T-helper 1 cell (primary cell): ENCODE results near the gene ATF7IP2.
"Not testable (repeated sequence)": the region's sequence is repeated elsewhere in the genome, so short reads cannot be mapped to it uniquely, and the experiment has no call there.

Experiments
- DNase-seq, 5 donors: peaks; one replicate each; pipeline ENCODE4 v3.0.0-alpha.2; 2012 to 2020

Gene ATF7IP2

DNA sequence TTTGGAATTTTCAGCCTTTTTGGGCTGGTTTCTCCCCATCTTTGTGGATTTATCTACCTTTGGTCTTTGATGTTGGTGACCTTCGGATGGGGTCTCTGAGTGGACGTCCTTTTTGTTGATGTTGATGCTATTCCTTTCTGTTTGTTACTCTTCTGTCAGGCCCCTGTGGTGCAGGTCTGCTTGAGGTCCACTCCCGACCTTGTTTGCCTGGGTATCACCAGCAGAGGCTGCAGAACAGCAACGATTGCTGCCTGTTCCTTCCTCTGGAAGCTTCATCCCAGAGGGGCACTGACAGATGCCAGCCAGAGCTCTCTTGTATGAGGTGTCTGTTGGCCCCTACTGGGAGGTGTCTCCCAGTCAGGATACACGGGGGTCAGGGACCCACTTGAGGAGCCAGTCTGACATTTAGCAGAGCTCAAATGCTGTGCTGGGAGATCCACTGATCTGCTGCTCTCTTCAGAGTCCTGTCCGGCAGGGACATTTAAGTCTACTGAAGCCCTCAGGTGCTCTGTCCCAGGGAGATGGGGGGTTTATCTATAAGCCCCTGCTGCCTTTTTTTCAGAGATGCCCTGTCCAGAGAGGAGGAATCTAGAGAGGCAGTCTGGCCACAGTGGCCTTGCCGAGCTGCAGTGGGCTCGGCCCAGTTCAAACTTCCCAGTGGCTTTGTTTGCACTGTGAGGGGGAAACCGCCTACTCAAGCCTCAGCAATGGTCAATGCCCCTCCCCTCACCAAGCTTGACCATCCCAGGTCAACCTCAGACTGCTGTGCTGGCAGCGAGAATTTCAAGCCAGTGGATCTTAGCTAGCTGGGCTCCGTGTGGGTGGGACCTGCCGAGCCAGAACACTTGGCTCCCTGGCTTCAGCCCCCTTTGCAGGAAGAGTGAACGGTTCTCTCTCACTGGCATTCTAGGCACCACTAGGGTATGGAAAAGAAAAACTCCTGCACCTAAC, 66.6 kb downstream of the ATF7IP2 start:
- not testable (repeated sequence) for DNase-seq

DNA sequence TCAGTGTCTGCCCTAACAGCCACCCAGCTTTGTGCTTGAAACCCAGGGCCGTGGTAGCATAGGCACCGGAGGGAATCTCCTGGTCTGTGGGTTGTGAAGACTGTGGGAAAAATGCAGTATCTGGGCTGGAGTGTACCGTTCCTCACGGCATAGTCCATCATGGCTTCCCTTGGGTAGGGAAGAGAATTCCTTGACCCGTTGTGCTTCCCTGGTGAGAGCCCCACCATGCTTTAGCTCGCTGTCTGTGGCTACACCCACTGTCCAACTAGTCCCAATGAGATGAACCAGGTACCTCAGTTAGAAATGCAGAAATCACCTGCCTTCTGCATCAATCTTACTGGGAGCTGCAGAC, 67.3 kb downstream of the ATF7IP2 start:
- no peak for DNase-seq

DNA sequence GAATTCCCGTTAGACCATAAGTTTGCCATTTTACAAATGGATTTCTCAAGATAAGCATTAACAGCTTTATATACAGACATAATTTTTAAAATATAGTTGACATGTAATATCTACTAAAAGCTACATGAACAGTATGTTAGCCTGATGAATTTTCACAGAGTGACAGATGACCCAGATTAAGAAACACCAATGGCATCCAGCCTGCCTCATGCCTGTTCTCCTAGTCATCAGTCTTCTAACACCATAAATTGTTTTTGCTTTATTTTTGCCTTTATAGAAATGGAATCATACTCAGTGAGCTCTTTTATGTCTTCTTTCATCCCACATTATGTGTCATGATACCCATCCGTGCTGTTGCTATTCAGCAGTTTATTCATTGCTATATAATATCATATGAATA, 80.0 kb downstream of the ATF7IP2 start:
- DNase-seq: no peak

DNA sequence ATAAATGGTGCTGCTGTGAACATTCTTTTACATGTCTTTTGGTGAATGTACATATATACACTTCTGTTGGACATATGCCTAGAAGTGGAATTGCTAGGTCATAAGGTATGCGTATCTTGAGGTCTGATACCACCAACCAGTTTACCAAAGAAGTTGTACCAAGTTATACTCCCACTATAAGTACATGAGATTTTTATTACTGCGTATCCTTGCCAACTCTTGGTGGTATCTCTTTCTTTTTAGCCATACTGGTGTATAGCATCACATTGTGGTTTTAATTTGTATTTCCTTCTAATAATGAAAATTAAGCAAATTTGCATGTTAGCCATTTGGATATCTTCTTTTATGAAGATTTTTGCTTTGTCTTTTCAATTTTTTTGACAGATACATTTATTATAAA, 80.5 kb downstream of the ATF7IP2 start:
- DNase-seq: no peak

DNA sequence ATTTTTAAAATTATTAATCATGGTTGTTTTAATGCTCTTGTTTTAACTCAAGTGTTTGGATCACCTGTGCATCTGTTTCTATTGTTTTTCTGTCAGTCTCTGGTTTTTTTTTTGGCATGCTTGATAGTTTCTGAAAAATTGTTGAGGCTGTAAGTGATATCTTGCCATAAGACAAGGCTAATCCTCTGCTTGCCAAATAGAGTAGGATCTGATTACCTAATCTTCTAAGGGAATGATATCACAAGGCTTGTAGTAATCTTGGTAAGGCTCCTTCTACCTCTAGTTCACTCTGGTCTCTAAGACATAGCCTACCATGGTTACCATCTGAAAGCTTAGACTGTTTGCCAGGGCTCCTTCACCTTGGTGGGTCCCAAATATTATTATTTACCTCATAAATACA, 81.0 kb downstream of the ATF7IP2 start:
- DNase-seq: no peak

DNA sequence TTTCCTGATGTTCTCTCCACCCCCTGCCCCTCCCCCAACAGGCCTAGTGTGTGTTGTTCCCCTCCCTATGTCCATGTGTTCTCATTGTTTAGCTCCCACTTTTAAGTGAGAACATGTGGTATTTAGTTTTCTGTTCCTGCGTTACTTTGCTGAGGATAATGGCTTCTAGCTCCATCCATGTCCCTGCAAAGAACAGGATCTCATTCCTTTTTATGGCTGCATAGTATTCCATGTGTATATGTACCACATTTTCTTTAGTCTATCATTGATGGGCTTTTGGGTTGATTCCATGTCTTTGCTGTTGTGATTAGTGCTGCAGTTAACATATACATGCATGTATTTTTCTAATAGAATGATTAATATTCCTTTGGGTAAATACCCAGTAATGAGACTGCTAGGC, 90.8 kb downstream of the ATF7IP2 start:
- not testable (repeated sequence) for DNase-seq

DNA sequence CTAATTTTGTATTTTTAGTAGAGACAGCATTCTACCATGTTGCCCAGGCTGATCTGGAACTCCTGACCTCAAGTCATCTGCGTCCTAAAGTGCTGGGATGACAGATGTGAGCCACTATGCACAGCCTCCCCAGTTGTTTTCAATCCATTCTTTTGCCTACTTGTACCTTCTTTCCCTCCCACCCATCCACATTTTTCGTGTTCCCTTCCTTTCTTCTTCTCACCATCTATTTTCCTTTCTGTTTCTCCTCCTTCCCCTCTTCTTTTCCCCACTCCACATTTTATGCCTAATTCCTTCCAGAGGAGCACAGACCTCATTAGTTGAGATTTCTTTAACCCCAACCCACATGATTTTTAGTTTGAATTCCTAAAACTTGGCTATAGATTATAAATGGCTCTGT, 94.3 kb downstream of the ATF7IP2 start:
- no peak for DNase-seq

DNA sequence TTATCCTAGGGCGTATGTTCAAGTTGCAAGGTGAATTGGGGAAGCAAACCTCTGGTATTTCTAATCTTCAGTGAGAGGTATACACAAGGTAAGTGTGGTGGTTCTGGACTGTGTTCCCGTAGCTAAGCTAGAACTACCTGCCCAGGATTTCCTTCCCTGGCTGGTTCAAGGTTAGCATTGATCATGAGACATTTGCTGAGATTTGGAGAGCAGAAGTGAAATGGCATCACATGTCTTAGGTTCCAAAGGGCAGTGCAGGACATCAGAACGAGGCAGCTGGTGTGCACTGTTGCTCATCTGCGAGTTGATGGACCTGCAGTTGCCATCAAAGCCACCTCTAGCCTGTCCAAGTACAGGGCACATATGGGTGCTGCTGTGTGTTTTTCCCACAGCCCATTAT, 99.3 kb downstream of the ATF7IP2 start:
- DNase-seq: no peak

DNA sequence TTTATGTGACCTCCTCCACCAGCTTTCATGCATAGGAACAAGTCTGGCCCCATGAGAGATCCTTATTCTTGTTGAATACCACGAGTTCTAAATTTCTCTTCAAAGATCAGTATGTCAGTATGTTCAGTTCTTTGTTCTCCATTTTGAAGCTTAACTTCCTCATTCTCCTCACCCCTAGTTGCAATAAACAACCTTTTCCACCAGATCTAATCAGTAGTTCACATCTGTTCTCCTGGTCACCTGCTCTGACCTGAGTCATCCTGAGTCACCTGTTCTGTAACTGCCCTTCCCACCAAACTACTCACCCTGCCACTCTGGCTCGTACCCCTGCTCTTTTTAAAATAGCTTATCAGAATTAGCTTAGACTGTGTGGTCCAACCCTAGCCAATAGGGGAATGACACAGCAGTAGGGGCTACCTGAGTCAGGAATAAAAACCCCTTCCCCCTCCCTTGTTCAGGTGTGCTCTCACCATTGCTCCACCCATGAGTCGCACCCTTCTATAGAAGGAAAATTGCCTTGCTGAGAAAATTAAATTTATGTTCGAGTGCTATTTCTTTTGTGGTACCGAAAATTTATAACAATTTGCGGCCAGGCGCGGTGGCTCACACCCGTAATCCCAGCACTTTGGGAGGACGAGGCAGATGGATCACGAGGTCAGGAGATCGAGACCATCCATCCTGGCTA, 100.0 kb downstream of the ATF7IP2 start:
- DNase-seq: no peak

DNA sequence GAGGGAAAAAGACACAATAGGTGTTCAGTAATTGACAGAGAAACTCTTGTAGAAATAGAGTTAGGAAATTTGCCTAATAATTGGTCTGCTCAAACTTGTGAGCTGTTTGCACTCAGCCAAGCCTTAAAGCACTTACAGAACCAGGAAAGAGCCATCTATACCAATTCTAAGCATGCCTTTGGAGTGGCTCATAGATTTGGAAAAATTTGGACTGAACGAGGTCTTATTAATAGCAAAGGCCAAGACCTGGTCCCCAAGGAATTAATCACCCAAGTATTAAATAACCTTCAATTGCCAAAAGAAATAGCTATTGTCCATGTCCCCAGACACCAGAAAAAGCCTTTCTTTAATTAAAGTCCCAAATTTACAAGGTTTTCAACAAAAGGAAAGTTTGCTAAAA, 104.3 kb downstream of the ATF7IP2 start:
- no peak for DNase-seq

DNA sequence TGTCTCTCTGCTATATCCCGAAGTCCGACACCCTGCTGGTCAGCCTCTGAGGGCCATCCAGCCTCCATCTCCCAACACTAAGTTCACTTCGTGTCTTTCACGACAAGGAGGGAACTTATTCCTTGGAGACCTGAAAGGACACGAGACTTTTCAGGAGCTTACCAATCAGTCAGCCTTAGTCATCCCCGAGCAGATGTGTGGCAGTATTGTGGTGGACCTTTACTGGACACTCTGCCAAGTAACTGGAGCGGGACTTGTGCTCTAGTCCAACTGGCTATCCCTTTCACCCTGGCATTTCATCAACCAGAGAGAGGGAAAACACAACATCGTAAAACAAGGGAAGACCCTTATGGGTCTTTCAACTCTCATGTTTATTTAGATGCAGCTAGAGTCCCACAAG, 107.4 kb downstream of the ATF7IP2 start:
- no peak for DNase-seq

DNA sequence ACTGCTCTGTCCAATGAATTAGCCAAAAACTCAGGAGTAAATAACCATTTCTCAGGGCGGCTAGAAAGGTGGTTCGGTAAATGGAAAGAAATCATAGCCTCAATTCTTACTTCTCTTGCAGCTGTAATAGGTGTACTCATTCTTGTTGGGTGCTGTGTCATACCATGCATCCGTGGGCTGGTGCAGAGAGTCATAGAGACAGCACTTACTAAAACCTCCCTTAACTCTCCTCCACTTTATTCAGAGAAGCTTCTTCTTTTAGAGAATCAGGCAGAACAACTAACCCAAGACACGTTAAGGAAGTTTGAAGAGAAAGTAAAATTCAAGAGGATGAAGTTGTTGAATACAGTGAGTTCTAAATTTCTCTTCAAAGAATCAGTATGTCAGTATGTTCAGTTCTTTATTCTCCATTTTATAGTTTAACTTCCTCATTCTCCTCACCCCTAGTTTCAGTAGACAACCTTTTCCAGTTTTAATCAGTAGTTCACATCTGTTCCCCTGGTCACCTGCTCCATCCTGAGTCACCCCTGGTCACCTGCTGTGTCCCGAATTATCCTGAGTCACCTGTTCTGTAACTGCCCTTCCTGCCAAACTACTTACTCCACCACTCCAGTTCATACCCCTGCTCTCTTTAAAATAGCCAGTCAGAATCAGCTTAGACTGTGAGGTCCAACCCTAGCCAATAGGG, 108.6 kb downstream of the ATF7IP2 start:
- DNase-seq: no peak

DNA sequence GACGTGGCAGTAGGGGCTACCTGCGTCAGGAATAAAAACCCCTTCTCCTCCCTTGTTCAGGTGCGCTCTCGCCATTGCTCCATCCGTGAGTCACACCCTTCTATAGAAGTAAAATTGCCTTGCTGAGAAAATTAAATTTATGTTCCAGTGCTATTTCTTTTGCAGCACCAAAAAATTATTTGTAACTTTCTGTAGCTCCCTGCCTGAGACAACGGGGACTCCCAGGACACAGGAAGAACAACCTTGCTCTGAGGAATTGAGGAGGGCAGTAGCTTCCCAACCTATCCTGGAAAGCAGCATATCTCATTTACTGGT, 109.1 kb downstream of the ATF7IP2 start:
- DNase-seq: no peak

DNA sequence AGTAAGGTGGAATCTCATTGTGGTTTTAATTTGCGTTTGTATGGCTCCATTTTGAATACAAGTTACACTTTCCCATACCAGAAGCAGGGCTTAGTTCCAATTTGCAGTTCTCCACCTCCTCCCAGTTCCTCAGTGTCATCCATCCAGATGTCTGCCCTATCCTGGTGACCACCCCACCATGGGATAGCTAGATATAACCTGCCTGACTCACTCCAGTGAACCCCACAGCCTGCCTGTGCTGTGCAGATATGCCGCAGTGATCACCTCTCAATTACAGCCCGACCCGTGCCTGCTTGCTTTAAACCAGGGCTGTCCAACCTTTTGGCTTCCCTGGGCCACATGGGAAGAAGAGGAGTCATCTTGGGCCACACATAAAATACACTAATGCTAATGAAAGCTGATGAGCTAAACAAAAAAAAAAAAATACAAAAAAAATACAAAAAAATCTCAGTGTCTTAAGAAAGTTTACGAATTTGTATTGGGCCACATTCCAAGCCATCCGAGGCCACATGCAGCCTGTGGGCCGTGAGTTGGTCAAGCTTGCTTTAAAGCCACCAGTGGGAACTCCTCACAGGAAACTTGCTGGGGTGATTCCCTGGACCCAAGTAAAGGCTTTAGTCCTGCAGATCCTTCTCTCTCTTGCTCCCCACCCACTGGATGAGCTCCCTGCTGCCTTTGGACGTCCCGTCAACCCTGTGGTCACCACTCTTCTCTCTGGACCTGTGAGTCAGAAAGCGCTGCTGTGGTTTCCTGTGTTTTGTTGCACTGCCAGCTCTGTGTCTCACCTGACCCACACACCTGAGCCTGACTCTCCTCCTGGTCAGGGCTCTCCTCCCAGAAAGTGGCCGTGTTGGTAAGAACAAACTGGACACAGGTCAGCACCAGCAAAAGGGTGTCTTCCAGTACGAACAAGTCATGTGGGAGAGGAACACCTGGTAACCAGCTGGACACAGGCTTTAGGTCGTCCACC, 111.6 kb downstream of the ATF7IP2 start:
- DNase-seq: peak in 1 of 5 donors; percentile 25

DNA sequence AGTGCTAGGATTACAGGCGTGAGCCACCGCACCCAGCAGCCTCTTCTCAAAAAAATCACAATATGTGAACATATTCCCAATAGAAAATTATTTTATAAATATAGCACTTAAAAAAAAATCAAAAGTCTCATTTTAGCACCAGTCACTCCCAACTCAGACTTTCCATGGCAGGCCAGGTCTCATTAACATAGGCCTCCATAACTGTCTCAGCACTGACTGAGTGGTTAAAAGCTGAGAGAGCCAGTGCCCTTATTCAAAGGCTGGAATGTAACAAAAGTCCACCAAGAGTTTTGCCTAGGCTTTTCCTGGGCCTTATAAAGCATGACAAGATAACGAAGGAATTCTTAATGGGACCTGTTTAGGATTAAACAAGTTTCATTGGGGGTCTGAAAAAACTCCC, 114.7 kb downstream of the ATF7IP2 start:
- DNase-seq: no peak

DNA sequence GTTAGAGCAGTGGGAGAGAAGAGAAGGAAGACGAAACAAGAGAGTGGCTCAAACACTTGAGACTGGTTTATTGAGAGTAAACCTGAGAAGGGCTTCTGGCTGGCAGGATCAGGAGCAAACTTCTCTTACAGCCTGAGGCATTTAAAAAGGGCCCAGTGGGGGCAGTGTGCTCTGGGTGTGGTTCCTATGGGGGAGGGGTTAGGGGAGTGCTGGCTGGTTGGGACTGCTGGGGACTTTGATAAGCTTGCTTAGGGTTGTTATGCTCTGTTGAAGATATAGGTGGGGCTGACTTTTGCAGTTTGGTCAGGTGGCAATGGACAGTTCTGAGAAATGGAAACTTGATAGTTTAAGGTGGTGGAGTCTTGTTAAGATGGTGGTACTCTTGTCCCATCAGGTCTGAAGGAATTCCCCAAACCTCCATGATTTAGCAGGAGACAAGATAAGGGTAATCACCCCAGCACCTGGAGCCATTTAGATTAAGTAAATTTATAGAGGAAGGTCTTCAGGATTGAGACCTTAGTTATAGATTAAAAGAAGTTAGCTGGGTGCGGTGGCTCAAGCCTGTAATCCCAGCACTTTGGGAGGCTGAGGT, 115.3 kb downstream of the ATF7IP2 start:
- peak in 1 of 5 donors; percentile 23 for DNase-seq

DNA sequence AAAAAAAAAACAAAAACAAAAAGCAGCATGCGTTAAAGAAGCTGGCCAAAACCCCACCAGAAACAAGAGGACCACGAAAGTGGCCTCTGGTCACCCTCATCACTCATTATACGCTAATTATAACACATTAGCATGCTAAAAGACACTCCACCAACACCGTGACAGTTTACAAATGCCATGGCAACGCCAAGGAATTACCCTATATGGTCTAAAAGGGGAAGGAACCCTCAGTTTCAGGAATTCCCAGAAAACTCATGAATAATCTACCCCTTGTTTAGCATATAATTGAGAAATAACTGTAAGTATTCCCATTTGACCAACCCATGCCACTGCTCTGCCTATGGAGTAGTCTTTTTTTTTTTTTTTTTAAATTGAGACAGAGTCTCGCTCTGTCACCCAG, 116.9 kb downstream of the ATF7IP2 start:
- DNase-seq: no peak

DNA sequence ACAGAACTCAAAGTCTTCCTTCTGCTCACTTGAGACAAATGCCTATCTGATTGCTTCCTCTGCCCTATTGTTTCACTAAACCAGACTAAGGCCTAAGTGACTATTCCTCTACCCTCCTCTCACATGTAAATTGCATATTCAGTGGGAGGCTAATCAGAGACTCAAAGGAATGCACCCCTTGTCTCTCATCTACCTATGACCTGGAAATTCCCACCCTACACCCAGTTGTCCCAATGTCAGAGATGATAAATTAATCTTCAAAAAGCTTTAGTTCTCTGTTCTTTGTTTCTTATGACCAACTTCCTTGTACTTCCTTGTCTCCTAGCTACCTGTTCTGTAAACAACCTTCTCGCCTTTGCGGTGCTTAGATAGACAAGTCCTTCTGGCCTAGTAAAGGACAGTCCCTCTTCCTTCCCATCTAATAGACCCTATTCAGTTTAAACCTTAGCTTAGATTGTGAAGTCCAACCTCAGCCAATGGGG, 118.6 kb downstream of the ATF7IP2 start:
- DNase-seq: no peak

DNA sequence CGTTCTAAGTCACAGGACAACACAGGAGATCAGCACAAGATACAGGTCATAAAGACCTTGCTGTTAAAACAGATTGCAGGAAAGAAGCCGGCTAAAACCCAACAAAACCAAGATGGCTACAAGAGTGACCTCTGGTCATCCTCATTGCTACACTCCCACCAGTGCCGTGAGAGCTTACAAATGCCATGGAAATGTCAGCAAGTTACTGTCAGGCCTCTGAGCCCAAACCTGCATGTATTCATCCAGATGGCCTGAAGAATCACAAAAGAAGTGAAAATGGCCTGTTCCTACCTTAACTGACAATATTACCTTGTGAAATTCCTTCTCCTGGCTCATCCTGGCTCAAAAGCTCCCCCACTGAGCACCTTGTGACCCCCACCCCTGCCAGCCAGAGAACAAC, 119.4 kb downstream of the ATF7IP2 start:
- DNase-seq: not testable (repeated sequence)

DNA sequence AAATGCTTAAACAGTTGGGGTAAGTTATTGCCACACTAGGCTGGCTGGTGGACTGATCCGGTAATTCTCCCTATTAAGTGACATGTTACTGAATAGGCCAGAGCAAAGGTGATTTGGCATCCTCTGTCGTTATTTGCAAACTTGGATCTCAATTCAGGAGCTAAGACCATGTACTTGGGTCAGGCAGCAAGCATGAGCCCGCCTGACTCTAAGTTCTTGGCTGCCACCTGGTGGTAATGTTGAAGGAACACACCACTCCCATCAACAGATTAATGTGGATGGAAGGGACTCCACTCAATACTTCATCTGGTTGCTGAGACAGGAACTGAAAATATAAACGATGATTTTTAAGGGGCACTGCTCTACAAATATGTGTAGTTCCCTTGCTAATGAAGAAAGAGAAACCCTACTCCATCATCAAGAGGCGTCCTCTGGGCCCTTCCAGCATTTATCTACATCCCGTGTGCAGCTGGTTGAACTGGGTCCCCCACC, 123.7 kb downstream of the ATF7IP2 start:
- peak; percentile 19 to 75 (median 57) for DNase-seq

DNA sequence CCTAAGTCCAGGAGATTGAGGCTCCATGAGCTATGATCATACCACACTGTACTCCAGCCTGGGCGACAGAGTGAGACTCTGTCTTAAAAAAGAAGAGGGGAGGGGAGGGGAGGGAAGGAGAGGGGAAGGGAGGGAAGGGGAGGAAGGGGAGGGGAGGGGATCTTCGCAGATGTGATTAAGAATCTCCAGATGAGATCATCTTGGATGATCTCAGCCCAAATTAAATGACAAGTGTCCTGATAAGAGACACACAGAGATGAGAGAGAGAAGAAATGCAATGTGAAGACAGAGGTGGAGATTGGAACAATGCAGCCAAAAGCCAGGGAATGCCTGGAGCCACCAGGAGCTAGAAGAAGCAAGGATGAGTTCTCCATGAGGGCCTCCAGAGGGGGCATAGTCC, 124.4 kb downstream of the ATF7IP2 start:
- no peak for DNase-seq

DNA sequence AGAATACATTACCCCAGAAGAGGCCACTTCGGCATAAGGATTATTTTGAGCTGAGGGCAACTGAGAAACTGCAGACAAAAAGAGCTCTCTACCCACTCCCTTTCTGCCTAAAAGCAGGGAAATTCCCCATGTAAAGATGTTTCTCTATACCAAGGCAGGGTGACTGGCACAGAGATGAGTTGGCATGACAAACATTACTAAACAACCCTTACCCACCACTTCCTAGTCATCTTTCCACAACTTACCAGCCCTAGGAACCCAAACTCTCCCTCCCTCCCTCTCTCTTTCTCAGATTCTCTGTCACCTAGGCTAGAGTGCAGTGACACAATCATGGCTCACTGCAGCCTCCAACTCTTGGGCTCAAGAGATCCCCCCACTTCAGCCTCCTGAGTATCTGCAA, 126.0 kb downstream of the ATF7IP2 start:
- peak in 1 of 5 donors; percentile 42 for DNase-seq
